H9 (cell line): Measurements from ENCODE around the gene CCNJL. TPM values are rescaled to one million over a fixed set of nuclear protein-coding genes. Genes with fewer than 3 reads are reported as not detected.

Source experiments
- DNase-seq: peaks from one replicate; pipeline ENCODE4 v3.0.0-alpha.2; 2017
- H2AFZ ChIP-seq: one replicate; pipeline ENCODE4 v1.6.1; 2013; ENCODE audit warnings: mild to moderate bottlenecking, low read length, control low read depth, moderate library complexity
- H2AK5ac ChIP-seq: 2 replicates; pipeline ENCODE4 v1.6.1; 2013; ENCODE audit warnings: low read length, control low read depth, mixed read lengths; ENCODE audit not compliant: insufficient read length
- H2BK120ac ChIP-seq: one replicate; pipeline ENCODE4 v1.6.1; 2013; ENCODE audit warnings: low read depth, mild to moderate bottlenecking, low read length, control low read depth, inconsistent platforms; ENCODE audit not compliant: poor library complexity, severe bottlenecking
- H2BK12ac ChIP-seq: 2 replicates; pipeline ENCODE4 v1.6.1; 2013; ENCODE audit warnings: low read length, control low read depth, mixed read lengths, low read depth; ENCODE audit not compliant: insufficient read length
- H2BK15ac ChIP-seq: 2 replicates; pipeline ENCODE4 v1.6.1; 2013; ENCODE audit warnings: low read depth, low read length, control low read depth
- H2BK20ac ChIP-seq: one replicate; pipeline ENCODE4 v1.6.1; 2013; ENCODE audit warnings: low read depth, mild to moderate bottlenecking, low read length, control low read depth, inconsistent platforms; ENCODE audit not compliant: poor library complexity, severe bottlenecking
- H2BK5ac ChIP-seq: 2 replicates; pipeline ENCODE4 v1.6.1; 2013; ENCODE audit warnings: low read length, control low read depth, mixed read lengths; ENCODE audit not compliant: insufficient read length
- H3K14ac ChIP-seq: 2 replicates; pipeline ENCODE4 v1.6.1; 2013; ENCODE audit warnings: low read length, control low read depth; ENCODE audit not compliant: insufficient read depth
- H3K18ac ChIP-seq: 2 replicates; pipeline ENCODE4 v1.6.1; 2013; ENCODE audit warnings: low read depth, mild to moderate bottlenecking, mixed read lengths, low read length, control low read depth; ENCODE audit not compliant: insufficient read length
- H3K23ac ChIP-seq: 2 replicates; pipeline ENCODE4 v1.6.1; 2013; ENCODE audit warnings: low read length, control low read depth, mixed read lengths, low read depth; ENCODE audit not compliant: insufficient read length
- H3K23me2 ChIP-seq: 2 replicates; pipeline ENCODE4 v1.6.1; 2013; ENCODE audit warnings: low read depth, mild to moderate bottlenecking, mixed read lengths, low read length, control low read depth; ENCODE audit not compliant: insufficient read length, poor library complexity, severe bottlenecking
- H3K27ac ChIP-seq: 2 replicates; pipeline ENCODE4 v1.5.1; 2013; ENCODE audit warnings: low read length, control low read depth, mixed read lengths, low read depth; ENCODE audit not compliant: insufficient read length
- H3K27me3 ChIP-seq: 2 replicates; pipeline ENCODE4 v1.6.1; 2013; ENCODE audit warnings: low read length, control low read depth, inconsistent platforms; ENCODE audit not compliant: insufficient read depth
- H3K4ac ChIP-seq: 2 replicates; pipeline ENCODE4 v1.6.1; 2013; ENCODE audit warnings: low read depth, mild to moderate bottlenecking, control low read depth, inconsistent platforms, low read length, moderate library complexity
- H3K4me1 ChIP-seq: 2 replicates; pipeline ENCODE4 v1.6.1; 2013; ENCODE audit warnings: low read length, control low read depth, inconsistent platforms; ENCODE audit not compliant: insufficient read depth
- H3K4me2 ChIP-seq: 2 replicates; pipeline ENCODE4 v1.6.1; 2013; ENCODE audit warnings: low read length, control low read depth, mixed read lengths; ENCODE audit not compliant: insufficient read length, insufficient read depth
- H3K56ac ChIP-seq: 2 replicates; pipeline ENCODE4 v1.6.1; 2013; ENCODE audit warnings: low read depth, mild to moderate bottlenecking, mixed read lengths, low read length, control low read depth; ENCODE audit not compliant: insufficient read length
- H3K79me1 ChIP-seq: 2 replicates; pipeline ENCODE4 v1.6.1; 2013; ENCODE audit warnings: low read depth, mild to moderate bottlenecking, moderate library complexity, low read length, control low read depth, inconsistent platforms; ENCODE audit not compliant: insufficient read depth, poor library complexity, severe bottlenecking
- H3K79me2 ChIP-seq: 2 replicates; pipeline ENCODE4 v1.6.1; 2013; ENCODE audit warnings: low read length, control low read depth, inconsistent platforms; ENCODE audit not compliant: insufficient read depth
- H3K9ac ChIP-seq: 2 replicates; pipeline ENCODE4 v1.6.1; 2013; ENCODE audit warnings: low read length, control low read depth, mixed read lengths; ENCODE audit not compliant: insufficient read length; ENCODE audit errors: extremely low read depth
- H3K9me3 ChIP-seq: one replicate; pipeline ENCODE4 v1.6.1; 2013; ENCODE audit warnings: low read depth, low read length, inconsistent platforms; ENCODE audit not compliant: control insufficient read depth
- H3T11ph ChIP-seq: one replicate; pipeline ENCODE4 v1.6.1; 2013; ENCODE audit warnings: mild to moderate bottlenecking, low read length, control low read depth, inconsistent platforms
- H4K20me1 ChIP-seq: one replicate; pipeline ENCODE4 v1.6.1; 2013; ENCODE audit not compliant: control insufficient read depth, insufficient read length, insufficient read depth
- H4K5ac ChIP-seq: 2 replicates; pipeline ENCODE4 v1.6.1; 2013; ENCODE audit warnings: low read depth, mild to moderate bottlenecking, mixed read lengths, low read length, control low read depth; ENCODE audit not compliant: insufficient read length
- H4K8ac ChIP-seq: replicated peaks from 2 replicates; pipeline ENCODE4 v1.6.1; 2013; ENCODE audit warnings: low read length, control low read depth, mixed read lengths, low read depth; ENCODE audit not compliant: insufficient read length
- H4K91ac ChIP-seq: 2 replicates; pipeline ENCODE4 v1.6.1; 2013; ENCODE audit warnings: low read depth, mild to moderate bottlenecking, moderate library complexity, mixed read lengths, low read length, control low read depth; ENCODE audit not compliant: insufficient read length
- H3K27ac Mint-ChIP-seq, 3 experiments: 2 replicates in 2 of 3; 3 replicates in 1 of 3; pipeline ENCODE4 v1.8.0; 2020 to 2021; ENCODE audit warnings: mixed read lengths in 3 of 3, mild to moderate bottlenecking in 1 of 3, moderate library complexity in 1 of 3
- H3K27me3 Mint-ChIP-seq: 2 replicates; pipeline ENCODE4 v1.8.0; 2021; ENCODE audit warnings: low read depth, mild to moderate bottlenecking, moderate library complexity, mixed read lengths
- H3K36me3 Mint-ChIP-seq, 3 experiments: 2 replicates in 2 of 3; 3 replicates in 1 of 3; pipeline ENCODE4 v1.8.0; 2020 to 2021; ENCODE audit warnings: low read depth in 3 of 3, mixed read lengths in 3 of 3; ENCODE audit not compliant: insufficient read depth in 1 of 3
- H3K4me1 Mint-ChIP-seq, 2 experiments: 2 replicates each; pipeline ENCODE4 v1.8.0; 2020; ENCODE audit warnings: mixed read lengths in 2 of 2
- H3K4me3 Mint-ChIP-seq, 2 experiments: 2 replicates in 1 of 2; 3 replicates in 1 of 2; pipeline ENCODE4 v1.8.0; 2020 to 2021; ENCODE audit warnings: mild to moderate bottlenecking in 2 of 2, mixed read lengths in 2 of 2, moderate library complexity in 1 of 2
- H3K9me3 Mint-ChIP-seq, 2 experiments: 2 replicates in 1 of 2; 3 replicates in 1 of 2; pipeline ENCODE4 v1.8.0; 2020; ENCODE audit warnings: mild to moderate bottlenecking in 2 of 2, mixed read lengths in 2 of 2, moderate library complexity in 1 of 2
- CTCF ChIP-seq: fragments of 200-600 bp; sonication (generic); conservative IDR thresholded peaks from 3 replicates; pipeline ENCODE4 v1.8.0; 2021; ENCODE audit warnings: antibody characterized with exemption, mild to moderate bottlenecking
- WGBS: extraction: QIAGEN DNeasy Blood & Tissue Kit; methylation state at CpG from one replicate; pipeline ENCODE4 v1.1.7; 2013; ENCODE audit warnings: missing lambda C conversion rate, low lambda C conversion rate, mixed read lengths; ENCODE audit not compliant: insufficient read length; ENCODE audit errors: extremely low coverage; 5-methylcytosine and 5-hydroxymethylcytosine counted together
- total RNA-seq: library from RNA; stranded (reverse); gene quantifications from 2 replicates; pipeline ENCODE4 v1.2.1, GENCODE V29; 2021

Gene CCNJL
- total RNA-seq, 1 experiment from 2014 or later, result 26.9 TPM

GRCh38 chr5:160211352-160211751 is 101.0 kb downstream of the CCNJL start:
- no peak overlapping the region for H2BK12ac ChIP-seq
- H4K8ac ChIP-seq, result no peak overlapping the region
- no peaks in the 10 kb centered on the region for H3K23me2 ChIP-seq
- H3K4me3 Mint-ChIP-seq, result no peak overlapping the region
- H3K4me1 ChIP-seq, result no peaks in the 10 kb centered on the region
- no peak overlapping the region for H3K27ac Mint-ChIP-seq
- H2BK120ac ChIP-seq, result no peak overlapping the region
- H3K36me3 Mint-ChIP-seq, result no peaks in the 10 kb centered on the region
- H3K56ac ChIP-seq, result no peak overlapping the region
- H3K23ac ChIP-seq, result no peak overlapping the region
- H3K4ac ChIP-seq, result no peak overlapping the region
- H3K4me1 Mint-ChIP-seq, result no peaks in the 10 kb centered on the region
- H4K91ac ChIP-seq, result no peak overlapping the region
- no peak overlapping the region for H4K5ac ChIP-seq
- H3K79me2 ChIP-seq, result no peaks in the 10 kb centered on the region
- H4K20me1 ChIP-seq, result no peaks in the 10 kb centered on the region
- no peak overlapping the region for H2BK20ac ChIP-seq
- no peak overlapping the region for H2AK5ac ChIP-seq
- TF ChIP-seq CTCF, result no peak
- H3K27me3 Mint-ChIP-seq, result peaks cover 3% of the 10 kb centered on the region; the same call in 1 of the 2 replicates
- H3K4me2 ChIP-seq, result no peak overlapping the region
- no peak overlapping the region for H2AFZ ChIP-seq
- H3K14ac ChIP-seq, result no peak overlapping the region
- H3K9ac ChIP-seq, result no peak overlapping the region
- no peaks in the 10 kb centered on the region for H3K79me1 ChIP-seq
- H2BK15ac ChIP-seq, result no peak overlapping the region
- DNase-seq, result no peak
- no peak overlapping the region for H3T11ph ChIP-seq
- H3K27me3 ChIP-seq, result no peaks in the 10 kb centered on the region
- H3K9me3 ChIP-seq, result no peaks in the 10 kb centered on the region
- no peaks in the 10 kb centered on the region for H3K9me3 Mint-ChIP-seq
- no CpG with 5 or more reads among the region's 2 CpGs for WGBS
- H3K27ac ChIP-seq, result no peak overlapping the region
- H2BK5ac ChIP-seq, result no peak overlapping the region
- no peak overlapping the region for H3K18ac ChIP-seq
